Measurements from ENCODE around the gene SERPINB10. TPM values are rescaled to one million over a fixed set of nuclear protein-coding genes. Genes with fewer than 3 reads are reported as not detected.

The SERPINB10 gene
- total RNA-seq, 2 donors from 2014 or later: 0.47 TPM; not detected in 1

- Histone ChIP-seq H3K27ac (no peak overlapping the region), H3K36me3 (no peaks in the 10 kb centered on the region), H3K9me3 (no peaks in the 10 kb centered on the region), H3K27me3 (no peaks in the 10 kb centered on the region), H3K4me3 (no peak overlapping the region), H3K4me1 (no peaks in the 10 kb centered on the region)
- TF ChIP-seq CTCF (IDR thresholded peaks at IDR 0.05): no peak
- DNase-seq (ENCODE audit: low spot score): no peak
Observed at GRCh38 chr18:63868546-63868945, 39.2 kb upstream of the SERPINB10 start.

- no peak for DNase-seq (ENCODE audit: low spot score)
- Histone ChIP-seq H3K4me1 (no peaks in the 10 kb centered on the region), H3K36me3 (no peaks in the 10 kb centered on the region), H3K27ac (no peak overlapping the region), H3K27me3 (no peaks in the 10 kb centered on the region), H3K9me3 (no peaks in the 10 kb centered on the region), H3K4me3 (no peak overlapping the region)
- no peak for TF ChIP-seq CTCF (IDR thresholded peaks at IDR 0.05)
Observed at GRCh38 chr18:63869374-63869773, 38.4 kb upstream of the SERPINB10 start.

- no peaks in the 10 kb centered on the region for H3K27me3 ChIP-seq
- no peak overlapping the region for H3K27ac ChIP-seq
- no peaks in the 10 kb centered on the region for H3K4me1 ChIP-seq
Observed at GRCh38 chr18:63869851-63870250, 37.9 kb upstream of the SERPINB10 start.

GRCh38 chr18:63871836-63872235, 35.9 kb upstream of the SERPINB10 start:
- Histone ChIP-seq H3K36me3 (no peaks in the 10 kb centered on the region), H3K9me3 (no peaks in the 10 kb centered on the region), H3K27me3 (no peaks in the 10 kb centered on the region), H3K27ac (no peak overlapping the region), H3K4me3 (no peak overlapping the region), H3K4me1 (no peaks in the 10 kb centered on the region)
- no peak for TF ChIP-seq CTCF (IDR thresholded peaks at IDR 0.05)
- no peak for DNase-seq (ENCODE audit: low spot score)

More at GRCh38 chr18:63869851-63870250, 37.9 kb upstream of the SERPINB10 start:
- DNase-seq (ENCODE audit: low spot score): no peak
- H3K9me3 ChIP-seq: no peaks in the 10 kb centered on the region
- no peak for TF ChIP-seq CTCF (IDR thresholded peaks at IDR 0.05)
- no peak overlapping the region for H3K4me3 ChIP-seq
- H3K36me3 ChIP-seq: no peaks in the 10 kb centered on the region

GRCh38 chr18:63872586-63872985, 35.2 kb upstream of the SERPINB10 start:
- TF ChIP-seq CTCF (IDR thresholded peaks at IDR 0.05): no peak
- no peaks in the 10 kb centered on the region for H3K9me3 ChIP-seq
- no peak overlapping the region for H3K4me3 ChIP-seq
- no peaks in the 10 kb centered on the region for H3K36me3 ChIP-seq
- H3K27me3 ChIP-seq: no peaks in the 10 kb centered on the region
- H3K4me1 ChIP-seq: no peaks in the 10 kb centered on the region
- no peak overlapping the region for H3K27ac ChIP-seq
- DNase-seq (ENCODE audit: low spot score): no peak

GRCh38 chr18:63878343-63878742, 29.4 kb upstream of the SERPINB10 start:
- Histone ChIP-seq H3K27me3 (no peaks in the 10 kb centered on the region), H3K9me3 (no peaks in the 10 kb centered on the region), H3K27ac (no peak overlapping the region), H3K4me3 (no peak overlapping the region), H3K4me1 (peaks cover 0 to 9% of the 10 kb centered on the region in 2 donors), H3K36me3 (no peaks in the 10 kb centered on the region)
- TF ChIP-seq CTCF (IDR thresholded peaks at IDR 0.05): no peak
- DNase-seq (ENCODE audit: low spot score): no peak
